H9 (cell line): ENCODE results near the gene CCL17. TPM values are rescaled to one million over a fixed set of nuclear protein-coding genes. Genes with fewer than 3 reads are reported as not detected.

Experiments
- DNase-seq: peaks from one replicate; pipeline ENCODE4 v3.0.0-alpha.2; 2017
- H2AFZ ChIP-seq: one replicate; pipeline ENCODE4 v1.6.1; 2013; ENCODE audit warnings: mild to moderate bottlenecking, low read length, control low read depth, moderate library complexity
- H2AK5ac ChIP-seq: 2 replicates; pipeline ENCODE4 v1.6.1; 2013; ENCODE audit warnings: low read length, control low read depth, mixed read lengths; ENCODE audit not compliant: insufficient read length
- H2BK120ac ChIP-seq: one replicate; pipeline ENCODE4 v1.6.1; 2013; ENCODE audit warnings: low read depth, mild to moderate bottlenecking, low read length, control low read depth, inconsistent platforms; ENCODE audit not compliant: poor library complexity, severe bottlenecking
- H2BK12ac ChIP-seq: 2 replicates; pipeline ENCODE4 v1.6.1; 2013; ENCODE audit warnings: low read length, control low read depth, mixed read lengths, low read depth; ENCODE audit not compliant: insufficient read length
- H2BK15ac ChIP-seq: 2 replicates; pipeline ENCODE4 v1.6.1; 2013; ENCODE audit warnings: low read depth, low read length, control low read depth
- H2BK20ac ChIP-seq: one replicate; pipeline ENCODE4 v1.6.1; 2013; ENCODE audit warnings: low read depth, mild to moderate bottlenecking, low read length, control low read depth, inconsistent platforms; ENCODE audit not compliant: poor library complexity, severe bottlenecking
- H2BK5ac ChIP-seq: 2 replicates; pipeline ENCODE4 v1.6.1; 2013; ENCODE audit warnings: low read length, control low read depth, mixed read lengths; ENCODE audit not compliant: insufficient read length
- H3K14ac ChIP-seq: 2 replicates; pipeline ENCODE4 v1.6.1; 2013; ENCODE audit warnings: low read length, control low read depth; ENCODE audit not compliant: insufficient read depth
- H3K18ac ChIP-seq: 2 replicates; pipeline ENCODE4 v1.6.1; 2013; ENCODE audit warnings: low read depth, mild to moderate bottlenecking, mixed read lengths, low read length, control low read depth; ENCODE audit not compliant: insufficient read length
- H3K23ac ChIP-seq: 2 replicates; pipeline ENCODE4 v1.6.1; 2013; ENCODE audit warnings: low read length, control low read depth, mixed read lengths, low read depth; ENCODE audit not compliant: insufficient read length
- H3K23me2 ChIP-seq: 2 replicates; pipeline ENCODE4 v1.6.1; 2013; ENCODE audit warnings: low read depth, mild to moderate bottlenecking, mixed read lengths, low read length, control low read depth; ENCODE audit not compliant: insufficient read length, poor library complexity, severe bottlenecking
- H3K27ac ChIP-seq: 2 replicates; pipeline ENCODE4 v1.5.1; 2013; ENCODE audit warnings: low read length, control low read depth, mixed read lengths, low read depth; ENCODE audit not compliant: insufficient read length
- H3K27me3 ChIP-seq: 2 replicates; pipeline ENCODE4 v1.6.1; 2013; ENCODE audit warnings: low read length, control low read depth, inconsistent platforms; ENCODE audit not compliant: insufficient read depth
- H3K4ac ChIP-seq: 2 replicates; pipeline ENCODE4 v1.6.1; 2013; ENCODE audit warnings: low read depth, mild to moderate bottlenecking, control low read depth, inconsistent platforms, low read length, moderate library complexity
- H3K4me1 ChIP-seq: 2 replicates; pipeline ENCODE4 v1.6.1; 2013; ENCODE audit warnings: low read length, control low read depth, inconsistent platforms; ENCODE audit not compliant: insufficient read depth
- H3K4me2 ChIP-seq: 2 replicates; pipeline ENCODE4 v1.6.1; 2013; ENCODE audit warnings: low read length, control low read depth, mixed read lengths; ENCODE audit not compliant: insufficient read length, insufficient read depth
- H3K56ac ChIP-seq: 2 replicates; pipeline ENCODE4 v1.6.1; 2013; ENCODE audit warnings: low read depth, mild to moderate bottlenecking, mixed read lengths, low read length, control low read depth; ENCODE audit not compliant: insufficient read length
- H3K79me1 ChIP-seq: 2 replicates; pipeline ENCODE4 v1.6.1; 2013; ENCODE audit warnings: low read depth, mild to moderate bottlenecking, moderate library complexity, low read length, control low read depth, inconsistent platforms; ENCODE audit not compliant: insufficient read depth, poor library complexity, severe bottlenecking
- H3K79me2 ChIP-seq: 2 replicates; pipeline ENCODE4 v1.6.1; 2013; ENCODE audit warnings: low read length, control low read depth, inconsistent platforms; ENCODE audit not compliant: insufficient read depth
- H3K9ac ChIP-seq: 2 replicates; pipeline ENCODE4 v1.6.1; 2013; ENCODE audit warnings: low read length, control low read depth, mixed read lengths; ENCODE audit not compliant: insufficient read length; ENCODE audit errors: extremely low read depth
- H3K9me3 ChIP-seq: one replicate; pipeline ENCODE4 v1.6.1; 2013; ENCODE audit warnings: low read depth, low read length, inconsistent platforms; ENCODE audit not compliant: control insufficient read depth
- H3T11ph ChIP-seq: one replicate; pipeline ENCODE4 v1.6.1; 2013; ENCODE audit warnings: mild to moderate bottlenecking, low read length, control low read depth, inconsistent platforms
- H4K20me1 ChIP-seq: one replicate; pipeline ENCODE4 v1.6.1; 2013; ENCODE audit not compliant: control insufficient read depth, insufficient read length, insufficient read depth
- H4K5ac ChIP-seq: 2 replicates; pipeline ENCODE4 v1.6.1; 2013; ENCODE audit warnings: low read depth, mild to moderate bottlenecking, mixed read lengths, low read length, control low read depth; ENCODE audit not compliant: insufficient read length
- H4K8ac ChIP-seq: replicated peaks from 2 replicates; pipeline ENCODE4 v1.6.1; 2013; ENCODE audit warnings: low read length, control low read depth, mixed read lengths, low read depth; ENCODE audit not compliant: insufficient read length
- H4K91ac ChIP-seq: 2 replicates; pipeline ENCODE4 v1.6.1; 2013; ENCODE audit warnings: low read depth, mild to moderate bottlenecking, moderate library complexity, mixed read lengths, low read length, control low read depth; ENCODE audit not compliant: insufficient read length
- H3K27ac Mint-ChIP-seq, 3 experiments: 2 replicates in 2 of 3; 3 replicates in 1 of 3; pipeline ENCODE4 v1.8.0; 2020 to 2021; ENCODE audit warnings: mixed read lengths in 3 of 3, mild to moderate bottlenecking in 1 of 3, moderate library complexity in 1 of 3
- H3K27me3 Mint-ChIP-seq: 2 replicates; pipeline ENCODE4 v1.8.0; 2021; ENCODE audit warnings: low read depth, mild to moderate bottlenecking, moderate library complexity, mixed read lengths
- H3K36me3 Mint-ChIP-seq, 3 experiments: 2 replicates in 2 of 3; 3 replicates in 1 of 3; pipeline ENCODE4 v1.8.0; 2020 to 2021; ENCODE audit warnings: low read depth in 3 of 3, mixed read lengths in 3 of 3; ENCODE audit not compliant: insufficient read depth in 1 of 3
- H3K4me1 Mint-ChIP-seq, 2 experiments: 2 replicates each; pipeline ENCODE4 v1.8.0; 2020; ENCODE audit warnings: mixed read lengths in 2 of 2
- H3K4me3 Mint-ChIP-seq, 2 experiments: 2 replicates in 1 of 2; 3 replicates in 1 of 2; pipeline ENCODE4 v1.8.0; 2020 to 2021; ENCODE audit warnings: mild to moderate bottlenecking in 2 of 2, mixed read lengths in 2 of 2, moderate library complexity in 1 of 2
- H3K9me3 Mint-ChIP-seq, 2 experiments: 2 replicates in 1 of 2; 3 replicates in 1 of 2; pipeline ENCODE4 v1.8.0; 2020; ENCODE audit warnings: mild to moderate bottlenecking in 2 of 2, mixed read lengths in 2 of 2, moderate library complexity in 1 of 2
- CTCF ChIP-seq: fragments of 200-600 bp; sonication (generic); conservative IDR thresholded peaks from 3 replicates; pipeline ENCODE4 v1.8.0; 2021; ENCODE audit warnings: antibody characterized with exemption, mild to moderate bottlenecking
- WGBS: extraction: QIAGEN DNeasy Blood & Tissue Kit; methylation state at CpG from one replicate; pipeline ENCODE4 v1.1.7; 2013; ENCODE audit warnings: missing lambda C conversion rate, low lambda C conversion rate, mixed read lengths; ENCODE audit not compliant: insufficient read length; ENCODE audit errors: extremely low coverage; 5-methylcytosine and 5-hydroxymethylcytosine counted together
- total RNA-seq: library from RNA; stranded (reverse); gene quantifications from 2 replicates; pipeline ENCODE4 v1.2.1, GENCODE V29; 2021

CCL17 gene
- total RNA-seq, 1 experiment from 2014 or later, result not detected

- H2AFZ ChIP-seq, result no peak overlapping the region
- H3K4ac ChIP-seq, result no peak overlapping the region
- no peak overlapping the region for H3K56ac ChIP-seq
- no peaks in the 10 kb centered on the region for H3K9me3 Mint-ChIP-seq
- no peak overlapping the region for H3T11ph ChIP-seq
- no peak overlapping the region for H3K23ac ChIP-seq
- peaks cover 42 to 83% (median 76%) of the 10 kb centered on the region in 3 experiments for H3K36me3 Mint-ChIP-seq
- H3K23me2 ChIP-seq, result no peaks in the 10 kb centered on the region
- H3K27ac Mint-ChIP-seq, result no peak overlapping the region
- H3K79me2 ChIP-seq, result no peaks in the 10 kb centered on the region
- no peaks in the 10 kb centered on the region for H4K20me1 ChIP-seq
- H3K9ac ChIP-seq, result no peak overlapping the region
- H3K79me1 ChIP-seq, result no peaks in the 10 kb centered on the region
- H2BK20ac ChIP-seq, result no peak overlapping the region
- H2BK15ac ChIP-seq, result no peak overlapping the region
- H3K18ac ChIP-seq, result no peak overlapping the region
- no peak overlapping the region for H2BK12ac ChIP-seq
- H2BK120ac ChIP-seq, result no peak overlapping the region
- H3K27ac ChIP-seq, result no peak overlapping the region
- H3K4me1 Mint-ChIP-seq, result no peaks in the 10 kb centered on the region
- no peak overlapping the region for H4K91ac ChIP-seq
- H3K4me2 ChIP-seq, result no peak overlapping the region
- H4K5ac ChIP-seq, result no peak overlapping the region
- WGBS, result no CpG with 5 or more reads among the region's 2 CpGs
- H3K4me1 ChIP-seq, result no peaks in the 10 kb centered on the region
- no peaks in the 10 kb centered on the region; the same call in 1 of the 2 replicates for H3K27me3 ChIP-seq
- H4K8ac ChIP-seq, result no peak overlapping the region
- no peak for DNase-seq
- no peak overlapping the region for H3K14ac ChIP-seq
- H3K9me3 ChIP-seq, result no peaks in the 10 kb centered on the region
- no peak overlapping the region for H2BK5ac ChIP-seq
- H2AK5ac ChIP-seq, result no peak overlapping the region
- no peak overlapping the region for H3K4me3 Mint-ChIP-seq
- no peak for TF ChIP-seq CTCF
- no peaks in the 10 kb centered on the region for H3K27me3 Mint-ChIP-seq
These were observed 29.4 kb downstream of the CCL17 start for GRCh38 chr16:57434003-57434402.
